Mesenchymal stem cell (in vitro differentiated cells and primary cell): ENCODE results near the gene CAMK2D.

Experiments
- DNase-seq: peaks from one replicate; pipeline ENCODE4 v3.0.0-alpha.2; 2013
- H2AFZ ChIP-seq: one replicate; pipeline ENCODE4 v1.6.1; 2013; ENCODE audit warnings: low read depth, mild to moderate bottlenecking, control low read depth, inconsistent platforms, low read length, moderate library complexity
- H2AK5ac ChIP-seq: 2 replicates; pipeline ENCODE4 v1.6.1; 2013; ENCODE audit warnings: low read length, moderate library complexity, mild to moderate bottlenecking, inconsistent platforms; ENCODE audit not compliant: severe bottlenecking
- H2BK120ac ChIP-seq: one replicate; pipeline ENCODE4 v1.6.1; 2013; ENCODE audit warnings: low read depth, mild to moderate bottlenecking, inconsistent platforms, low read length, moderate library complexity
- H2BK12ac ChIP-seq, 2 experiments: one replicate each; pipeline ENCODE4 v1.6.1; 2013; ENCODE audit warnings: inconsistent platforms in 2 of 2, low read length in 2 of 2, mild to moderate bottlenecking in 2 of 2, moderate library complexity in 2 of 2, control low read depth in 1 of 2
- H2BK15ac ChIP-seq: one replicate; pipeline ENCODE4 v1.6.1; 2013; ENCODE audit warnings: mild to moderate bottlenecking, low read depth, inconsistent platforms; ENCODE audit not compliant: poor library complexity, severe bottlenecking
- H2BK5ac ChIP-seq: 2 replicates; pipeline ENCODE4 v1.6.1; 2013; ENCODE audit warnings: low read depth, mild to moderate bottlenecking, low read length, control low read depth, inconsistent platforms; ENCODE audit not compliant: poor library complexity, severe bottlenecking
- H3K14ac ChIP-seq, 2 experiments: one replicate each; pipeline ENCODE4 v1.6.1; 2013; ENCODE audit warnings: inconsistent platforms in 2 of 2, low read length in 2 of 2, control low read depth in 1 of 2, mild to moderate bottlenecking in 1 of 2, moderate library complexity in 1 of 2
- H3K18ac ChIP-seq, 2 experiments: one replicate each; pipeline ENCODE4 v1.6.1; 2013; ENCODE audit warnings: inconsistent platforms in 2 of 2, low read length in 2 of 2, control low read depth in 1 of 2, low read depth in 1 of 2, mild to moderate bottlenecking in 1 of 2
- H3K23ac ChIP-seq, 2 experiments: one replicate each; pipeline ENCODE4 v1.6.1; 2013; ENCODE audit warnings: inconsistent platforms in 2 of 2, low read length in 2 of 2, mild to moderate bottlenecking in 2 of 2, moderate library complexity in 2 of 2, control low read depth in 1 of 2
- H3K27ac ChIP-seq: 2 replicates; pipeline ENCODE4 v1.5.1; 2013; ENCODE audit warnings: mild to moderate bottlenecking, moderate library complexity, low read length, control low read depth, inconsistent platforms; ENCODE audit not compliant: poor library complexity, severe bottlenecking
- H3K27me3 ChIP-seq, 2 experiments: 2 replicates each; pipeline versions ENCODE4 v1.6.1 to v1.7.0; 2013; ENCODE audit warnings: low read length in 2 of 2, mild to moderate bottlenecking in 2 of 2, moderate library complexity in 2 of 2, control low read depth in 1 of 2, inconsistent platforms in 1 of 2; ENCODE audit not compliant: control insufficient read depth in 1 of 2, insufficient read depth in 1 of 2
- H3K36me3 ChIP-seq, 2 experiments: 2 replicates each; pipeline versions ENCODE4 v1.6.1 to v1.7.0; 2013; ENCODE audit warnings: low read length in 2 of 2, control low read depth in 1 of 2, inconsistent platforms in 1 of 2, low read depth in 1 of 2, mild to moderate bottlenecking in 1 of 2; ENCODE audit not compliant: insufficient read depth in 2 of 2, control insufficient read depth in 1 of 2
- H3K4ac ChIP-seq, 2 experiments: one replicate each; pipeline ENCODE4 v1.6.1; 2013; ENCODE audit warnings: inconsistent platforms in 2 of 2, low read length in 2 of 2, mild to moderate bottlenecking in 2 of 2, moderate library complexity in 2 of 2, control low read depth in 1 of 2, low read depth in 1 of 2
- H3K4me1 ChIP-seq: 2 replicates; pipeline ENCODE4 v1.6.1; 2013; ENCODE audit warnings: low read depth, low read length, control low read depth; ENCODE audit not compliant: control insufficient read depth, insufficient read depth
- H3K4me2 ChIP-seq: 2 replicates; pipeline ENCODE4 v1.6.1; 2013; ENCODE audit warnings: low read length, mild to moderate bottlenecking, inconsistent platforms; ENCODE audit not compliant: poor library complexity, severe bottlenecking
- H3K4me3 ChIP-seq, 2 experiments: 2 replicates each; pipeline versions ENCODE4 v1.5.1 to v1.7.0; 2013; ENCODE audit warnings: low read length in 2 of 2, mild to moderate bottlenecking in 2 of 2, control low read depth in 1 of 2, low read depth in 1 of 2; ENCODE audit not compliant: insufficient read depth in 1 of 2
- H3K79me1 ChIP-seq: replicated peaks from 2 replicates; pipeline ENCODE4 v1.6.1; 2013; ENCODE audit warnings: mild to moderate bottlenecking, control low read depth, low read length, inconsistent platforms; ENCODE audit not compliant: poor library complexity, severe bottlenecking
- H3K9ac ChIP-seq: 2 replicates; pipeline ENCODE4 v1.7.0; 2013; ENCODE audit warnings: mild to moderate bottlenecking, low read length, moderate library complexity
- H3K9me3 ChIP-seq: 2 replicates; pipeline ENCODE4 v1.7.0; 2013; ENCODE audit warnings: mild to moderate bottlenecking, low read length; ENCODE audit not compliant: control insufficient read depth
- H4K8ac ChIP-seq: one replicate; pipeline ENCODE4 v1.6.1; 2013; ENCODE audit warnings: inconsistent platforms, mild to moderate bottlenecking, low read length, moderate library complexity
- H4K91ac ChIP-seq: one replicate; pipeline ENCODE4 v1.6.1; 2013; ENCODE audit warnings: mild to moderate bottlenecking, low read length, inconsistent platforms
- WGBS: methylation state at CpG from one replicate; pipeline ENCODE4 v1.1.7; 2013; ENCODE audit warnings: mixed read lengths; 5-methylcytosine and 5-hydroxymethylcytosine counted together

CAMK2D gene

DNA sequence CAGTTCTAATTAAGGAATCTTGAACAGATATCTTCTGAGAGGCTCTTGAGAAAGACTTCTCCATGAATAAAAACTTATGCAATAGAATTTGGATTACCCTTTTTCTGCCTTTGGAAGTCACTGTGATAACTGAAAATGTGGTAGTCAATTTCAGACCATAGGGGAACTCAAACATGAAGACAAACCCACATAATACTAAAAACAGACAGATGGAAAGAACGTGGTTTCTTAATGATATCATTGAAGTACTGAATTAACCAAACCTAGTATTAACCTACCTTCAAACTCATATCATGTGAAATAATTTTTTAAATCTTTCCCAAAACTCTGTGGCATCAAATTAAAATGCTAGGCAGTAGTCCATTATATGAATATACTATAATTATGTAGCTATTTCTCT, 153.5 kb downstream of the CAMK2D start:
- Histone ChIP-seq H3K4me1 (no peaks in the 10 kb centered on the region), H2BK15ac (no peak overlapping the region), H2BK12ac (no peak overlapping the region), H3K4me2 (no peak overlapping the region), H4K91ac (no peak overlapping the region), H3K14ac (no peak overlapping the region), H2AK5ac (no peak overlapping the region), H4K8ac (no peak overlapping the region), H3K27ac (no peak overlapping the region), H3K79me1 (peaks cover 12% of the 10 kb centered on the region), H3K27me3 (no peaks in the 10 kb centered on the region), H3K4me3 (no peak overlapping the region), H3K9me3 (no peaks in the 10 kb centered on the region), H3K23ac (no peak overlapping the region), H3K36me3 (peaks cover 5 to 74% of the 10 kb centered on the region in 2 experiments), H3K18ac (no peak overlapping the region), H2BK5ac (no peak overlapping the region), H2AFZ (no peak overlapping the region), H3K9ac (no peak overlapping the region), H2BK120ac (no peak overlapping the region), H3K4ac (no peak overlapping the region)
- DNase-seq: no peak
- WGBS: 100% methylated on average over 1 of the region's 1 CpG

DNA sequence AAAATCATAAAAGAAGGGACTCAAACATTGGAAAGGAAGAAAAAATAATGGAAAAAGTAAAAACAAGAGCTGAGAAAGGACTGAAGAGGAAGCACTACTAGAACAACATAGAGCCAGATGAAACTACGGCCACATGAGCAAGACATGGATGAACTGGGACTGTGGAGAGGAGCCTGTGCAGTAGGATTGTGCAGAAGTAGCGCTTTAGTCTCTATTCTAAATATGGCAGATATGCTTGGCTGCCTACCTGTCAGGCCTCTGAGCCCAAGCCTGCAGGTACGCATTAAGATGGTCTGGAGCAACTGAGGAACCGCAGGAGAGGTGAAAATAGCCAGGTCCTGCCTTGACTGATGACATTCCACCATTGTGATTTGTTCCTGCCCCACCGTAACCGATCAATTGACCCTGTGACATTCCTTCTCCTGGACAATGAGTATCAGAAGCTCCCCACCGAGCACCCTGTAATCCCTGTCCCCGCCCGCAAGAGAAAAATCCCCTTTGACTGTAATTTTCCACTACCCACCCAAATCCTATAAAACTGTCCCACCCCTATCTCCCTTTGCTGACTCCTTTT, 154.3 kb downstream of the CAMK2D start:
- Histone ChIP-seq H3K79me1 (peaks cover 14% of the 10 kb centered on the region), H2BK120ac (no peak overlapping the region), H3K14ac (no peak overlapping the region), H2BK12ac (no peak overlapping the region), H2BK5ac (no peak overlapping the region), H3K4ac (no peak overlapping the region), H2BK15ac (no peak overlapping the region), H3K18ac (no peak overlapping the region), H3K9ac (no peak overlapping the region), H3K4me2 (no peak overlapping the region), H4K91ac (no peak overlapping the region), H3K23ac (no peak overlapping the region), H3K9me3 (no peaks in the 10 kb centered on the region), H4K8ac (no peak overlapping the region), H3K4me3 (no peak overlapping the region), H2AK5ac (no peak overlapping the region), H3K4me1 (no peaks in the 10 kb centered on the region), H3K36me3 (peaks cover 5 to 78% of the 10 kb centered on the region in 2 experiments), H2AFZ (no peak overlapping the region), H3K27ac (no peak overlapping the region), H3K27me3 (no peaks in the 10 kb centered on the region)
- WGBS: 99% methylated on average over 9 of the region's 9 CpGs
- DNase-seq: no peak

DNA sequence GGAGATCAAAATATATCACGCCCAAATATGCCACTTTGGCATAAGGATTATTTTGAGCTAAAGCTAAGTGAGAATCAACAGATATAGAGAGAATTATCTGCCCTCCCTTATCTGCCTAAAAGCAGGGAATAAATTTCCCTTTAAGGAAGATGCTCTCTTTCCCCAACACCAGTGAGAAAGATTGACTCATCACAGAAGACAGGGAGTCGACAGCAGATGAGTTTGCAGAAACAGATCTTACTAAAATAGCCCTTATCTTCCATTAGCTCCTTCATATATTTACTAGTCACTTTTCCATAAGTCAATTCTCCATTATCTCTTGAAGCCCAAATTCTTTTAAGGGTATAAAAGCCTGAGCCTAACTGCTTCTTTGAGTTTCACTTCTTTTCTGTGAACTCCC, 156.6 kb downstream of the CAMK2D start:
- no peak overlapping the region for H3K14ac ChIP-seq
- no peak overlapping the region for H3K18ac ChIP-seq
- H3K27ac ChIP-seq: no peak overlapping the region
- WGBS: 44% methylated on average over 2 of the region's 2 CpGs
- H4K8ac ChIP-seq: no peak overlapping the region
- no peak overlapping the region for H3K23ac ChIP-seq
- DNase-seq: peak; percentile 56
- peaks cover 16% of the 10 kb centered on the region for H3K79me1 ChIP-seq
- H2BK12ac ChIP-seq: no peak overlapping the region
- no peak overlapping the region for H3K4me2 ChIP-seq
- peaks cover 5 to 76% of the 10 kb centered on the region in 2 experiments for H3K36me3 ChIP-seq
- no peaks in the 10 kb centered on the region for H3K4me1 ChIP-seq
- no peak overlapping the region for H4K91ac ChIP-seq
- no peak overlapping the region for H2BK120ac ChIP-seq
- no peak overlapping the region for H2BK15ac ChIP-seq
- H3K27me3 ChIP-seq: no peaks in the 10 kb centered on the region
- H3K4ac ChIP-seq: no peak overlapping the region
- H3K9ac ChIP-seq: peak overlapping the region; percentile 54
- H2BK5ac ChIP-seq: no peak overlapping the region
- no peaks in the 10 kb centered on the region for H3K9me3 ChIP-seq
- H2AFZ ChIP-seq: no peak overlapping the region
- H2AK5ac ChIP-seq: no peak overlapping the region
- H3K4me3 ChIP-seq: no peak overlapping the region

DNA sequence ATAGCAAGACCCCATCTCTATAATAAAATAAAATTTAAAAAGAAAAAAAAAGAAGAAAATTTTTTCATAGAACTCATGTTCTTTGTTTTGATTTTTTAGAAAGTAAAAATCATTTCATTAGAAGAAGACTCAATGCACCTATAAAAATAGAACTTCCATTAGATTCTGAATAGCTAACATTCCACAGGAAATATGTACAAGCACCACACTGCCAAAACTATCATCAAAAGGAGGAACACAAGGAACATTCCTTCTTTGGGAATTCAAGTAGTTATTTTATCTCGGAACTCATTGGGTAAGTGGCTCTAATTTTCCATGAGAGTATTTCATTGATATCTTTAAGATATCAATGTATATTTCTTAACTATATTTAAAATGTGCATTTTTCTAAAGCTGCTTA, 157.6 kb downstream of the CAMK2D start:
- H2BK120ac ChIP-seq: no peak overlapping the region
- no peak overlapping the region for H3K18ac ChIP-seq
- H4K8ac ChIP-seq: no peak overlapping the region
- no peak overlapping the region for H3K4me3 ChIP-seq
- no peaks in the 10 kb centered on the region for H3K27me3 ChIP-seq
- no peak overlapping the region for H2AK5ac ChIP-seq
- no peak overlapping the region for H4K91ac ChIP-seq
- H2BK5ac ChIP-seq: no peak overlapping the region
- H3K79me1 ChIP-seq: peaks cover 14% of the 10 kb centered on the region
- H3K4me1 ChIP-seq: no peaks in the 10 kb centered on the region
- H3K36me3 ChIP-seq: peaks cover 5 to 76% of the 10 kb centered on the region in 2 experiments
- H3K27ac ChIP-seq: no peak overlapping the region
- H2AFZ ChIP-seq: no peak overlapping the region
- H2BK12ac ChIP-seq: no peak overlapping the region
- H3K9me3 ChIP-seq: no peaks in the 10 kb centered on the region
- H3K9ac ChIP-seq: no peak overlapping the region
- H3K14ac ChIP-seq: no peak overlapping the region
- no peak overlapping the region for H2BK15ac ChIP-seq
- no peak overlapping the region for H3K23ac ChIP-seq
- DNase-seq: no peak
- WGBS: no CpG with 5 or more reads among the region's 1 CpG
- no peak overlapping the region for H3K4ac ChIP-seq
- H3K4me2 ChIP-seq: no peak overlapping the region
